ENCODE measurements around the gene SHKBP1. TPM values are rescaled to one million over a fixed set of nuclear protein-coding genes. Genes with fewer than 3 reads are reported as not detected.

SHKBP1 gene
- total RNA-seq, 1 experiment from 2014 or later, result 92.9 TPM

DNA sequence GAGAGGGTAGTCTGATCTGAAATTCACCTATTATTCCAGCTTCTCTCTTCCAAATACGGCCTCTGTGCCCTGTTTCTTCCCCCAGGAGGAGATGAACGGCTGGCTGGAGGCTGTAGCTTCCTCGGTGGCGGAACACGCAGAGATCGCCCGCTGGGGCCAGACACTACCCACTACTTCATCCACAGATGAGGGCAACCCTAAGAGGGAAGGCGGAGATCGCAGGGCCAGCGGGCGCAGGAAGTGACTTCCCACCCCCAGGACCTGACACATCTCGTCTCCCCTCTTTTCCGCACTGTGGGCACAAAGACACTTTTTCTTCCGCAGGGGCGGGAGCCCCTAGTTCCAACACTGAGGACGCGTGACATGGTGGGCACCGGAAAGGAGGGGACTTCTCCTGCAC is 1.3 kb upstream of the SHKBP1 start:
- Histone ChIP-seq H2BK20ac (ENCODE audit: low read depth, low read length, poor library complexity, severe bottlenecking) (no peak overlapping the region), H3K56ac (ENCODE audit: insufficient read length, low read depth, low read length) (no peak overlapping the region), H2BK15ac (ENCODE audit: low read depth, low read length) (no peak overlapping the region), H3T11ph (ENCODE audit: low read length) (no peak overlapping the region), H2BK5ac (ENCODE audit: insufficient read length, low read length) (no peak overlapping the region), H3K27me3 (ENCODE audit: insufficient read depth, low read length) (no peaks in the 10 kb centered on the region), H2BK12ac (ENCODE audit: insufficient read length, low read depth, low read length) (no peak overlapping the region), H4K91ac (ENCODE audit: insufficient read length, low read depth, low read length) (no peak overlapping the region), H3K27ac (ENCODE audit: insufficient read length, low read depth, low read length) (no peak overlapping the region), H3K4ac (ENCODE audit: low read depth, low read length) (no peak overlapping the region), H3K23me2 (ENCODE audit: insufficient read length, low read depth, low read length, poor library complexity, severe bottlenecking) (peaks cover 10% of the 10 kb centered on the region), H3K18ac (ENCODE audit: insufficient read length, low read depth, low read length) (no peak overlapping the region), H4K5ac (ENCODE audit: insufficient read length, low read depth, low read length) (no peak overlapping the region), H3K9me3 (ENCODE audit: control insufficient read depth, low read depth, low read length) (no peaks in the 10 kb centered on the region), H3K9ac (ENCODE audit: extremely low read depth, insufficient read length, low read length) (no peak overlapping the region), H3K14ac (ENCODE audit: insufficient read depth, low read length) (no peak overlapping the region), H4K20me1 (ENCODE audit: control insufficient read depth, insufficient read depth, insufficient read length) (no peaks in the 10 kb centered on the region), H2AFZ (ENCODE audit: low read length) (no peak overlapping the region), H4K8ac (replicated peaks; ENCODE audit: insufficient read length, low read depth, low read length) (no peak overlapping the region), H3K79me1 (ENCODE audit: insufficient read depth, low read depth, low read length, poor library complexity, severe bottlenecking) (no peaks in the 10 kb centered on the region), H2AK5ac (ENCODE audit: insufficient read length, low read length) (no peak overlapping the region), H2BK120ac (ENCODE audit: low read depth, low read length, poor library complexity, severe bottlenecking) (no peak overlapping the region), H3K4me1 (ENCODE audit: insufficient read depth, low read length) (peaks cover 5% of the 10 kb centered on the region; the same call in 1 of the 2 replicates), H3K23ac (ENCODE audit: insufficient read length, low read depth, low read length) (no peak overlapping the region), H3K4me2 (ENCODE audit: insufficient read depth, insufficient read length, low read length) (peak overlapping the region; percentile 60), H3K79me2 (ENCODE audit: insufficient read depth, low read length) (no peaks in the 10 kb centered on the region)
- Mint-ChIP-seq H3K9me3 (no peaks in the 10 kb centered on the region; a peak in 1 of 5 replicates), H3K27me3 (ENCODE audit: low read depth) (peaks cover 3% of the 10 kb centered on the region), H3K4me3 (peak overlapping the region; percentile 45 to 71; a peak in 4 of 5 replicates), H3K27ac (0 out of 7 replicates have a peak overlapping the region, but pooled peaks of 1 of the 3 experiments have one; percentile 32), H3K4me1 (peaks cover 19 to 25% of the 10 kb centered on the region in 2 experiments), H3K36me3 (ENCODE audit: insufficient read depth in 1 of 3, low read depth in 3 of 3) (peaks cover 3 to 14% (median 7%) of the 10 kb centered on the region in 3 experiments; a peak in 6 of 7 replicates)
- WGBS (ENCODE audit: extremely low coverage, insufficient read length, low lambda C conversion rate), result no CpG with 5 or more reads among the region's 18 CpGs
- DNase-seq, result no peak
- TF ChIP-seq CTCF (conservative IDR thresholded peaks at IDR 0.05), result no peak
